Subcutaneous adipose tissue (tissue), 4 donors: Measurements from ENCODE around the gene FRY. TPM values are rescaled to one million over a fixed set of nuclear protein-coding genes. Genes with fewer than 3 reads are reported as not detected.

ENCODE experiments used
- CTCF ChIP-seq: fragments of 450-650 bp; IDR thresholded peaks from one replicate; pipeline ENCODE4 v1.5.1; 2016; ENCODE audit warnings: low read depth, mild to moderate bottlenecking, control low read depth, antibody characterized with exemption, moderate library complexity
- total RNA-seq, 4 donors: library from RNA; depleted of rRNA; stranded (reverse); fragments of >200 nt; gene quantifications; one replicate each; pipeline ENCODE4 v1.1.0, GENCODE V29; 2016

The FRY gene
- total RNA-seq, 4 donors from 2014 or later = 26.2 to 71.6 (median 41.1) TPM

GRCh38 chr13:32135056-32135390 is 103.4 kb downstream of the FRY start:
- TF ChIP-seq CTCF = no peak

GRCh38 chr13:32135655-32136054 is 104.1 kb downstream of the FRY start:
- no peak for TF ChIP-seq CTCF

GRCh38 chr13:32136061-32136460 is 104.5 kb downstream of the FRY start:
- TF ChIP-seq CTCF = no peak

- TF ChIP-seq CTCF = no peak
These were observed 105.1 kb downstream of the FRY start for GRCh38 chr13:32136716-32137115.

GRCh38 chr13:32139251-32139650 is 107.7 kb downstream of the FRY start:
- TF ChIP-seq CTCF = no peak

- TF ChIP-seq CTCF = no peak
These were observed 108.5 kb downstream of the FRY start for GRCh38 chr13:32140109-32140508.

- no peak for TF ChIP-seq CTCF
These were observed 109.9 kb downstream of the FRY start for GRCh38 chr13:32141462-32141861.

- no peak for TF ChIP-seq CTCF
These were observed 110.5 kb downstream of the FRY start for GRCh38 chr13:32142115-32142514.
